ENCODE data around the gene ZNF593. TPM values are rescaled to one million over a fixed set of nuclear protein-coding genes. Genes with fewer than 3 reads are reported as not detected.

The ZNF593 gene
- total and polyA plus RNA-seq, 9 of the 15 experiments (the other 6 are each of a cell fraction or from before 2014, with no cell fraction given): 9.8 to 334 (median 48.2) TPM

GRCh38 chr1:26169669-26170471, at the start of gene ZNF593 (continued):
- TF ChIP-seq CREB3L1 (IDR thresholded peaks at IDR 0.05; ENCODE audit: borderline replicate concordance, low read depth): peak; percentile 88; the same call in 1 of the 2 replicates
- TF ChIP-seq GTF2A2 (tag; IDR thresholded peaks at IDR 0.05): no peak
- TF ChIP-seq HDAC1 (IDR thresholded peaks at IDR 0.05): peak; percentile 72 to 100; a peak in 3 of 4 replicates
- peak; percentile 96 for TF ChIP-seq RB1 (IDR thresholded peaks at IDR 0.05; ENCODE audit: low read depth)
- peak; percentile 79; the same call in 1 of the 2 replicates for TF ChIP-seq ZBTB43 (CRISPR knock-in tag; IDR thresholded peaks at IDR 0.05)
- TF ChIP-seq SETDB1 (IDR thresholded peaks at IDR 0.05; ENCODE audit: low read length): peak; percentile 90
- TF ChIP-seq FOSL1 (tag; conservative IDR thresholded peaks at IDR 0.05): peak; percentile 84
- no peak for TF ChIP-seq ELK3 (CRISPR knock-in tag; IDR thresholded peaks at IDR 0.05)
- no peak; the same call in 1 of the 2 replicates for TF ChIP-seq LARP7 (IDR thresholded peaks at IDR 0.05)
- peak; percentile 65 for TF ChIP-seq NEUROD1 (IDR thresholded peaks at IDR 0.05; ENCODE audit: borderline replicate concordance, low read depth, low read length, partially characterized antibody)
- TF ChIP-seq PKNOX1 (IDR thresholded peaks at IDR 0.05): peak; percentile 26
- peak; percentile 63 to 73 for TF ChIP-seq NRF1 (conservative IDR thresholded peaks at IDR 0.05 in 1 of 2, IDR thresholded peaks at IDR 0.05 in 1 of 2)
- TF ChIP-seq MCM3 (IDR thresholded peaks at IDR 0.05): no peak
- no peak for TF ChIP-seq THAP7 (CRISPR knock-in tag; IDR thresholded peaks at IDR 0.05)
- peak; percentile 91 for TF ChIP-seq E2F8 (IDR thresholded peaks at IDR 0.05; ENCODE audit: low read depth, partially characterized antibody)
- peak; percentile 90 for TF ChIP-seq GATAD2B (IDR thresholded peaks at IDR 0.05; ENCODE audit: borderline replicate concordance)
- TF ChIP-seq CCNT2 (IDR thresholded peaks at IDR 0.05; ENCODE audit: borderline replicate concordance, extremely low read depth, insufficient read length, low read depth, low read length): peak; percentile 88
- TF ChIP-seq ETV1 (tag; conservative IDR thresholded peaks at IDR 0.05; ENCODE audit: low read depth): peak; percentile 91
- TF ChIP-seq HMG20B (CRISPR knock-in tag; IDR thresholded peaks at IDR 0.05): no peak
